ENCODE data around the gene CBX6.

CBX6 gene

DNA sequence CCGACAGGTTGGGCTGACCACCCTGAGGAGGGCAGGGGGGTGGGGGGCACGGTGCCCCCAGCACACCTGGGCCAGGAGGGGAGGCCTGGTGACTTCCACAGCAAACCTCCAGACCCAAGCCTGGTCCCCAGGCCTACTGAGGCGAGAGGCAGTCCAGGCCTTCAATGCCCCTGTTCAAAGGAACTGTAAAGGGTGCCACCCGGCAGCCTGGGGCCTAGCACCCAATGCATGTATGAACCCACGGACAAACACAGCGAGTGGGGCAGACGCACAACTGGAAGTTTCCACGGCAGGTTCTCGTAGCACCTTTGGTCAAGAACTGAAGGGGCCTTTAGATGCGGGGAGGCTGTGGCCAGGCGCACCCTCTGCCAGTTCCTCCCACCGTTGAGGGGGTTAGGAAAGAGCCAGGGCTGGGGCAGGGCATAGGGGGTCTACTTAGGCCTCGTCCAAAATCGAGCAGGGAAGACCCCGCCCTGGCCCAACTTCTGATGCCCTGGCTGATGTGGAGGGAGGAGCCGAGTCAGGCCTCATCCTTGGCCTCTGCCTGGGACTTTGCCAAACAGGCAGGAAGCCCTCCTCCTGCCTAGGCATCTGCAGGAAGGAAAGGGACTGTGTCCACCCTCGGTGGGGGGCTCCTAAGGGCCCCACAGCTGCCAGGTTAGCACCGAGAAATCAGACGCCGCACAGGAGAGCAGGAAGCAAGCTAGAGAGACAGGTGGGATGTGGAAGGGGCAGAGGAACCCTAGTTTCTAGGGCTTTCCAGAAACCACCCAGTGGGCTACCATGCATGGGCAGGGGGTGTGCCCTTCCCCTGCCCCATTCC, 6.6 kb downstream of the CBX6 start:
- Histone ChIP-seq H3K9me3 (ENCODE audit: insufficient read depth, low read depth, low read length) (no peaks in the 10 kb centered on the region), H3K4me2 (ENCODE audit: low read depth, low read length, poor library complexity, severe bottlenecking) (no peak overlapping the region), H3K4me1 (ENCODE audit: insufficient read depth, low read length, poor library complexity, severe bottlenecking) (peaks cover 8% of the 10 kb centered on the region), H3F3A (ENCODE audit: low read depth) (no peaks in the 10 kb centered on the region), H4K20me1 (ENCODE audit: insufficient read depth, low read length, poor library complexity, severe bottlenecking) (peaks cover 26% of the 10 kb centered on the region), H3K4me3 (ENCODE audit: low read length, poor library complexity, severe bottlenecking) (no peak overlapping the region), H3K27me3 (ENCODE audit: insufficient read depth, low read length, poor library complexity, severe bottlenecking) (no peaks in the 10 kb centered on the region), H3K79me2 (ENCODE audit: insufficient read depth, low read length) (peaks cover 5% of the 10 kb centered on the region), H3K9ac (ENCODE audit: low read depth, low read length, poor library complexity, severe bottlenecking) (no peak overlapping the region), H2AFZ (ENCODE audit: low read length) (no peak overlapping the region), H3K9me2 (replicated peaks; ENCODE audit: low read depth, low read length) (no peaks in the 10 kb centered on the region), H3K36me3 (ENCODE audit: insufficient read depth, low read length) (peaks cover 3% of the 10 kb centered on the region; the same call in 1 of the 2 replicates)
- TF ChIP-seq EZH2phosphoT487 (IDR thresholded peaks at IDR 0.05; ENCODE audit: borderline replicate concordance) = no peak
- TF ChIP-seq, protein P1, sequence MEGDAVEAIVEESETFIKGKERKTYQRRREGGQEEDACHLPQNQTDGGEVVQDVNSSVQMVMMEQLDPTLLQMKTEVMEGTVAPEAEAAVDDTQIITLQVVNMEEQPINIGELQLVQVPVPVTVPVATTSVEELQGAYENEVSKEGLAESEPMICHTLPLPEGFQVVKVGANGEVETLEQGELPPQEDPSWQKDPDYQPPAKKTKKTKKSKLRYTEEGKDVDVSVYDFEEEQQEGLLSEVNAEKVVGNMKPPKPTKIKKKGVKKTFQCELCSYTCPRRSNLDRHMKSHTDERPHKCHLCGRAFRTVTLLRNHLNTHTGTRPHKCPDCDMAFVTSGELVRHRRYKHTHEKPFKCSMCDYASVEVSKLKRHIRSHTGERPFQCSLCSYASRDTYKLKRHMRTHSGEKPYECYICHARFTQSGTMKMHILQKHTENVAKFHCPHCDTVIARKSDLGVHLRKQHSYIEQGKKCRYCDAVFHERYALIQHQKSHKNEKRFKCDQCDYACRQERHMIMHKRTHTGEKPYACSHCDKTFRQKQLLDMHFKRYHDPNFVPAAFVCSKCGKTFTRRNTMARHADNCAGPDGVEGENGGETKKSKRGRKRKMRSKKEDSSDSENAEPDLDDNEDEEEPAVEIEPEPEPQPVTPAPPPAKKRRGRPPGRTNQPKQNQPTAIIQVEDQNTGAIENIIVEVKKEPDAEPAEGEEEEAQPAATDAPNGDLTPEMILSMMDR (conservative IDR thresholded peaks at IDR 0.05; ENCODE audit: low read length) = no peak

DNA sequence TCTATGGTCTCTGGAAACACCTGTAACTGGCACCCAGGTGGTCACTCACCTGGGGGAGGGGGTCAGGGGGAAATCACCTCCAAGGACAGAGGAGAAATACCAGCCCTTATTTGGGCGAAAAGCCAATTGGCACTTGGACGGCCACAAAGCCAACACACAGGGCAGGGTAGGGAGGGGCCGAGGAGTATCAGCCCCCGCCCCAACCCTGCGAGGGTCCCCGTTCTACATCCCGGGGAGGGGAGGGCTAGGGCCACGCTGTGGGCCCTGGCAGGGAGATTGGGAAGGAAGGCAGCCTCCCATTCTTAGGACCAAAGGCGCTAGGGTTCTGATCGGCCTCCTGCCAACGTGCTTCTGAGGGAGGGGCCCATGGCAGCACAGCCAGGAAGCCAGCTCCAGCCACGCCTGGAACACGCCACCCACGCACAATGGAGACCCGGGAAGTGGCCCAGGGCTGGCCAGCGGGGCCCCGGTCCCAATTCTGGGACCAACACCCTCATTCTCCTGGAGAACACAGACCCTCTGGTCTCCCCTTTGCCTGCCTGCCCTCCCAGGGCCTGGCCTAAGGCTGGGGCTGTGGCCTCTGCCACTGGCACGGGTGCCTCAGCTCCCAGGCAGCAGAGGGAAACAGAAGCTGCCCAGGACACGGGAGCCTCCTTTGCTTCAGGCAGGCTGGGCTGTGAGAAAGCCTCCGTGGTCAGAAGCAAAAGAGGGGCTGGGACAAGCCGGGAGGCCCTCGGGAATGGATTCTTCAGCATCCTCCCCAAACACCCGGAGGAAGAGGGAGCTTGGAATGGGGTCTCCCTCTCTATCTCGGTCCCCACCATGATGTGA, 7.4 kb downstream of the CBX6 start:
- Histone ChIP-seq H2AFZ (ENCODE audit: low read length) (no peak overlapping the region), H3K4me2 (ENCODE audit: low read depth, low read length, poor library complexity, severe bottlenecking) (no peak overlapping the region), H3F3A (ENCODE audit: low read depth) (no peaks in the 10 kb centered on the region), H3K9me3 (ENCODE audit: insufficient read depth, low read depth, low read length) (no peaks in the 10 kb centered on the region), H3K27me3 (ENCODE audit: insufficient read depth, low read length, poor library complexity, severe bottlenecking) (no peaks in the 10 kb centered on the region), H3K9ac (ENCODE audit: low read depth, low read length, poor library complexity, severe bottlenecking) (no peak overlapping the region), H3K36me3 (ENCODE audit: insufficient read depth, low read length) (peaks cover 3% of the 10 kb centered on the region; the same call in 1 of the 2 replicates), H3K9me2 (replicated peaks; ENCODE audit: low read depth, low read length) (no peaks in the 10 kb centered on the region), H3K4me3 (ENCODE audit: low read length, poor library complexity, severe bottlenecking) (no peak overlapping the region), H4K20me1 (ENCODE audit: insufficient read depth, low read length, poor library complexity, severe bottlenecking) (peaks cover 19% of the 10 kb centered on the region), H3K4me1 (ENCODE audit: insufficient read depth, low read length, poor library complexity, severe bottlenecking) (no peaks in the 10 kb centered on the region), H3K79me2 (ENCODE audit: insufficient read depth, low read length) (no peaks in the 10 kb centered on the region; the same call in 1 of the 2 replicates)
- TF ChIP-seq, protein P1 (conservative IDR thresholded peaks at IDR 0.05; ENCODE audit: low read length) = no peak
- no peak for TF ChIP-seq EZH2phosphoT487 (IDR thresholded peaks at IDR 0.05; ENCODE audit: borderline replicate concordance)

GRCh38 chr22:38863531-38864131, 8.4 kb downstream of the CBX6 start:
- H2AFZ ChIP-seq (ENCODE audit: low read length) = no peak overlapping the region
- H3K9ac ChIP-seq (ENCODE audit: low read depth, low read length, poor library complexity, severe bottlenecking) = no peak overlapping the region
- no peaks in the 10 kb centered on the region for H3F3A ChIP-seq (ENCODE audit: low read depth)
- H3K4me2 ChIP-seq (ENCODE audit: low read depth, low read length, poor library complexity, severe bottlenecking) = no peak overlapping the region
- H3K4me1 ChIP-seq (ENCODE audit: insufficient read depth, low read length, poor library complexity, severe bottlenecking) = no peaks in the 10 kb centered on the region
- H4K20me1 ChIP-seq (ENCODE audit: insufficient read depth, low read length, poor library complexity, severe bottlenecking) = peaks cover 11% of the 10 kb centered on the region
- no peak overlapping the region for H3K4me3 ChIP-seq (ENCODE audit: low read length, poor library complexity, severe bottlenecking)
- H3K79me2 ChIP-seq (ENCODE audit: insufficient read depth, low read length) = no peaks in the 10 kb centered on the region; the same call in 1 of the 2 replicates
- TF ChIP-seq, protein P1 (conservative IDR thresholded peaks at IDR 0.05; ENCODE audit: low read length) = no peak
- TF ChIP-seq EZH2phosphoT487 (IDR thresholded peaks at IDR 0.05; ENCODE audit: borderline replicate concordance) = no peak
- no peaks in the 10 kb centered on the region for H3K9me2 ChIP-seq (replicated peaks; ENCODE audit: low read depth, low read length)
- no peaks in the 10 kb centered on the region for H3K9me3 ChIP-seq (ENCODE audit: insufficient read depth, low read depth, low read length)
- H3K36me3 ChIP-seq (ENCODE audit: insufficient read depth, low read length) = peaks cover 3% of the 10 kb centered on the region; the same call in 1 of the 2 replicates
- no peaks in the 10 kb centered on the region for H3K27me3 ChIP-seq (ENCODE audit: insufficient read depth, low read length, poor library complexity, severe bottlenecking)

Data from Loucy (cell line).